GM21737 (cell line): Measurements from ENCODE around the gene DDX43.
"Not testable (repeated sequence)": the region's sequence is repeated elsewhere in the genome, so short reads cannot be mapped to it uniquely, and the experiment has no call there.

Experiments used
- ATAC-seq: cut with Tn5 transposase; IDR thresholded peaks from one replicate; pipeline ENCODE4 v1.9.1; 2021; ENCODE audit warnings: mild to moderate bottlenecking, moderate library complexity; ENCODE audit not compliant: unreplicated experiment

DDX43 gene

GRCh38 chr6:73394577-73395354, at the start of gene DDX43:
Gene DDX43, plus strand, starts transcription at chr6:73394828. Its CDS starts 78 bp downstream, at chr6:73394906.
- ATAC-seq: no peak

DNA sequence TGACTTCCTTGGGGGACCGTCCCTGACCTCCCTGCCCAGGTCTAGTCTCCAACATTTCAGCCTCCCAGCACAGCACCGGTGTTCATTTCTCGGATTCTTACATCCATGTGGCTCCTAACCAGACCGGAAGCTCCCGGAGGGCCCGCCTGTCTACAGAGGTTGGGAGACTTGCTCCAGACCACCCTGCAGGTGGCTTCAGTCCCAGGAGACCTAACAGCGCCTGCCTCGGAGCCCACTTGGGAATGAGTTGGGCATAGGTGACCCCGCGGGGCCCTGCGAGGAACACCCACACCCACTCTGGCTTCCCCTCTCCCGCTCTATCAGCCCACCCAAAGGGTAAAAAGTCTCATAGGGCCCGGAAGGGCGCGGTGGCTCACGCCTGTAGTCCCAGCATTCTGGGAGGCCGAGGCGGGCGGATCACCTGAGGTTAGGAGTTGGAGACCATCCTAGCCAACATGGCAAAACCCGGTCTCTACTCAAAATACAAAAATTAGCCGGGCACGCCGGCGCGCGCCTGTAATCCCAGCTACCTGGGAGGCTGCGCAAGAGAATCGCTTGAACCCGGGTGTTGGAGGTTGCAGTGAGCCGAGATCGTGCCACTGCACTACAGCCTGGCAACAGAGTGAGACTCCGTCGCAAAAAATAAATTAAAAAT, 46.0 kb upstream of the DDX43 start:
- no peak for ATAC-seq

DNA sequence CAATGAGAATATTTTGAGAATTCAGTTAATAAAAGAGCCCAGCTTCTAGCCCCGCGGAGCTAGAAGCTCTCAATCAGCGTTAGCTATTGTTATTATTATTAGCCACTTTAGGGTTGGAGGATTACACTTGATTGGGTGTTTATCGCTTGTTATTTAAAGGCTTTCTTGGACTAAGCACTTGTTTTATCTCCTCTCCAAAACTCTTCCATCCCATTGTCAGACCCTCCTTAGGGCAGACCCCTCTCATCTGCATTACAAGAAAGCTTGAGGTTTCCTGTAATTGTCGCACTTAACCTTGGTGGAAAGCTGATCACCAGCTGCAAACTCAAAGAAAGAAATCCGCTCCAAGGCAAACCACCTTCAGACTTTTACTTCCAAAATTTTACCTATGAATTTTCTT, 45.3 kb upstream of the DDX43 start:
- no peak for ATAC-seq

GRCh38 chr6:73353636-73354593, 40.7 kb upstream of the DDX43 start, which contains the start of gene DPPA5:
Gene DPPA5, minus strand, starts transcription at chr6:73354276. Its CDS starts 51 bp downstream, at chr6:73354225.
- no peak for ATAC-seq

- ATAC-seq: no peak
These were observed 32.3 kb upstream of the DDX43 start, which contains the start of gene KHDC3L for GRCh38 chr6:73362358-73362757. Gene KHDC3L, plus strand, starts transcription at chr6:73362658. Its CDS starts 72 bp downstream, at chr6:73362730.

DNA sequence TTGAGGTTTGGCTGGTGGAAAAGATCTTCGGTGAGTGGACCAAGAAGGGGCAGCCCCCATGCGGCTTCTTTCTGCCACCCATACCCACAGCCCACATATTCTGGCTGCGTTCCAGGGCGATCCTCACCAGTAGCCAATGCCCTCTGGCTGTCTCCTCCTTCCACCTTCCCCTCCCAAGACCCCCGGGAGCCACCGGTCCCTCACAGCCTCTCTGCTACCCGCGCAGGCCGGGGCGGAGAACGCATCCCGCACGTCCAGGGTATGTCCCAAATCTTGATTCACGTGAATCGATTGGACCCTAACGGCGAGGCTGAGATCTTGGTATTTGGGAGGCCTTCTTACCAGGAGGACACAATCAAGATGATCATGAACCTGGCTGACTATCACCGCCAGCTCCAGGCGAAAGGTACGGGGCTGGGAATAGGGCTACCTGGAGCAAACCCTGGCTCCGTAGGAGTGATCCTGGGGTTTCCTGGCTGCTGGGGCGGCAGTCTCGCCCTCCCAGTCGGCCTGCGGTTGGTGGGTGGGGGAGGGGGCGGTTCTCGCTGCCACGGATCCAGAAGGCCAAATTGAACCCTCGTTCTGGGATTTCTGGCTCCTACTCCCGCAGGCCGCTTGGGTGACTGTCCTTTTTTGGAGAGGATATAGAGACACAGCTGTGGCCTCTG, 31.6 kb upstream of the DDX43 start:
- ATAC-seq: no peak

GRCh38 chr6:73363537-73363875, 31.1 kb upstream of the DDX43 start:
- no peak for ATAC-seq

DNA sequence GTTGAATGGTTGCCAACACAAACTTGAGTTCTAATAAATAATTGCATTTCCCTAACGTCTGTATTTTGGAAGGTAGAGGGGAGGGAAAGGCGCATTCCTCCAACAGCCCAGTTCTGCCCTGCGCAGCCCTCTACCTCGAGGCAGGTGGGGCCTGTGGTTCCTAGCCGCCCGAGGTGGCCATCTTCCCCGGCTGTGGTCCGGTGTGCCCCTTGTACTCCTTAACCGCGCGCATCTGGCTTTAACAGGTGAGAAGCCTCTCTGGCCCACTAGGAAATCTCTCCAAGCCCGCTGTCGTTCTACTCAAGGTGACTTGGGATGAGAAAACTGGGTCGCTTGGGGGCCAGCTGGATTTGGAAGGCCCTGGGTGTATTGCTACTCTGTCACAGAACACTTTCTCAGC, 30.5 kb upstream of the DDX43 start:
- ATAC-seq: no peak

GRCh38 chr6:73364549-73364948, 30.1 kb upstream of the DDX43 start:
- no peak for ATAC-seq

GRCh38 chr6:73367761-73368355, 26.8 kb upstream of the DDX43 start:
- ATAC-seq: no peak

DNA sequence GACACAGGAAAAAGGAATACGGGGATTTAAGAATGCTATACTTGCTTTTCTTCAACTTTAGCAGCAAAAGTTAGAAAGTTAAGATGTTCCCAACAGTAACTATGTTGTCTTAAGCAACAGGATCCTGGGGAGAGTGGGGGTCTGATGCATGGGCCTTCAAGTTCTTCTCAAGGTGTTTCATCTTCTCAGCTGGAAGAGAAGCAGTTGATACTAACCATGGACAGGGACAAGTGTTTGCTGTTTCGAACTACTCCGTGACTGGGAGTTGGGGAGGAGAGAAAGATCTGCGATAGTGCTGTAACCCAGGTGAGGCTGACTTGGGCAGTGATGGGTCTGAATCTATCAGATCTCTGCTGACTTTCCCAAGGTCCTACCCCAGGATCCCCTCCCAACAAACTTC, 26.0 kb upstream of the DDX43 start:
- ATAC-seq: no peak

GRCh38 chr6:73369157-73369556, 25.5 kb upstream of the DDX43 start:
- ATAC-seq: no peak

DNA sequence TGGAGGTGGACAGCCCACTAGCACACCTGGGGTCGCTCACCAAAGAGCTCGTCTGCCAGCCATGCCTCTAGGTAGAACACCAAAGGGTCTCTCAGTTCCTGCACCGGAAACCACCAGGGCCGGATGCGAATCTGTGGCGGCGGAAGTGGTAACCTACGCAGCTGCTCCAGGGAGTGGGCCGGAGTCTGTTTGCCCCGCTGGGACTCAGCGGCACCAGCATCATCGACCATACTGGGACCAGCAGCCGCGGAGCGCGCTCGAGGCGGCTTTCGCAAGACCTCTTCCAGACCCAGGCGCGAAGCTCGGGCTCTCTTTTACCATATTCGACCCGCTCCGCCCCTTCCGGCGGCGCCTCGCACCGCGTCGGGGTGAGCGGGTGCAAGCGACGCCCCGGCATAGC, 25.1 kb upstream of the DDX43 start, which contains the start of gene OOEP:
Gene OOEP, minus strand, starts transcription at position 335 of the 400 bp plus-strand sequence. Its CDS starts 105 bp downstream, at position 230.
- ATAC-seq: no peak

DNA sequence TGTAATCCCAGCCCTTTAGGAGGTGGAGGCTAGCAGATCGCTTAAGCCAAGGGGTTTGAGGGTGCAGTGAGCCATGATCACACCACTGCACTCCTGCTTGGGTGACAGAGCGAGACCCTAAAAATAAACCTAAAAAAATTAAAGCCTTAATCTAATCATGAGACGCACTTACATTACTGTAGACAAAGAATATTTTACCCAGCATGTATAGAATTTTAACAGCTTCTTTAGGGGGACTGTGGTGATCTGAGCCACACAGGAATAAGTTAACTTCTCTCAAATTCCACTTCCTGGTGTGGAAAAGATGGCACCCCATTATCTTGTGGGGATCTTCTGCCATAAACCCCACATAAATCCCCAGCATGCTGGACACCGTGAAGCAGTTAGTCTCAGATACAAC, 22.6 kb upstream of the DDX43 start:
- no peak for ATAC-seq

DNA sequence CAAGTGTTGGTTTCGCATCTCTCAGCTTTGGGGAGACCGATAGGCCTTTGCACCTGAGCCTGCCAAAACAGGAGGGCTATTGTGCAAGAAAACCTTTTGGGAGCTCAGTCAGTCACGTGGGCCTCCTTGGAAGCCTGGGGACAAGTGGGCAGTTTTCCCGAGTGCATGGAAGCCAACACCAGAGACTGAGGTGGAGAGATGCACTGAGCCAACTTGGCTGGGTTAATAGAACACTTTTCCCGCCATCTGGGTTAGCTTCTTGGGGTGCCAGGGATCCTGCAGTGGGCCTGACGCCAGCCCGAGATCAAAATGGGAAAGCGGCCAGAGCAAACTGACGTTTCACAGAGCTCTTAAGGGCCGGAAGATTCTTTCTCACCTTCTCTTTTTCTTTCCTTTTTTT, 22.1 kb upstream of the DDX43 start:
- ATAC-seq: no peak

DNA sequence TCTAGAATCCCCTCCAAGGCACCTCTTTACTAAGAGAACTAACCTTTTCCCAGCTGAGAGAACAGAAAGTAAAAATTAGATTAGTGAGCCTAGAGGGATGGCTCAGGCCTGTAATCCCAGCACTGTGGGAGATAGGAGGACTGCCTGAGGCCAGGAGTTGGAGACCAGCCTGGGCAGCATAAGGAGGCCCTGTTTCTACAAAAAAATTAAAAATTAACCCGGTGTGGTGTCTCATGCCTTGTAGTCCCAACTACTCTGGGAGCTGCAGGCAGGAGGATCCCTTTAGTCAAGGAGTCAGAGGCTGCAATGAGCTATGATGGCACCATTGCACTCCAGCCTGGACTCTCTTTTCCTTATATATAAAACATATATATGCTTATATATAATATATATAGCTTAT, 19.4 kb upstream of the DDX43 start:
- no peak for ATAC-seq

- no peak for ATAC-seq
These were observed 17.4 kb upstream of the DDX43 start for GRCh38 chr6:73377225-73377624.

- ATAC-seq: not testable (repeated sequence)
These were observed 13.1 kb upstream of the DDX43 start for GRCh38 chr6:73381531-73381930.

DNA sequence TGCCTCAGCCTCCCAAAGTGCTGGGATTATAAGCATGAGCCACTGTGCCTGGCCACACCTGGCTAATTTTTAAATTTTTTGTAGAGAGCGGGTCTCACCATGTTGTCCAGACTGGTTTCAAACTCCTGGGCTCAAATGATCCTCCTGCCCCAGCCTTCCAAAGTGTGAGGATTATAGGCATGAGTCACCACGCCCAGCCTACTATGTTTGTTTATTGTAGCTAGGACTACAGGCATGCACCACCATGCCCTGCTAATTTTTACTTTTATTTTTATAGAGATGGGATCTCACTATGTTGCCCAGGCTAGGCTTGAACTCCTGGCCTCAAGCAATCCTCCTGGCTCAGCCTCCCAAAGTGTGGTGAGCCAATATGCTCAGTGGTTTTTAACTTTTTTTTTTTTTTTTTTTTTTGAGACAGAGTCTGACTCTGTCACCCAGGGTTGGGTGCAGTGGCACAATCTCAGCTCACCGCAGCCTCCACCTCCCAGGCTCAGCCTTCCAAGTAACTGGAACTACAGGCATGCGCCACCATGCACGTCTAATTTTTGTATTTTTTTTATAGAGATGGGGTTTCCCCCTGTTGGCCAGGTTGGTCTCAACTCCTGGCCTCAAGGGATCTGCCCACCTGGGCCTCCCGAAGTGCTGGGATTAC, 12.0 kb upstream of the DDX43 start:
- no peak for ATAC-seq

- peak; percentile 19 for ATAC-seq
These were observed 6.2 kb upstream of the DDX43 start for GRCh38 chr6:73388433-73388799.
